Endodermal cell (in vitro differentiated cells): ENCODE measurements around the gene ZFYVE27. TPM values are rescaled to one million over a fixed set of nuclear protein-coding genes. Genes with fewer than 3 reads are reported as not detected.

Experiments
- DNase-seq: peaks from one replicate; pipeline ENCODE4 v3.0.0-alpha.2; 2017
- H3K27ac ChIP-seq: 2 replicates; pipeline ENCODE4 v1.5.1; 2013; ENCODE audit warnings: mild to moderate bottlenecking, low read depth, low read length, moderate library complexity
- H3K27me3 ChIP-seq: 2 replicates; pipeline ENCODE4 v1.6.1; 2013; ENCODE audit warnings: mild to moderate bottlenecking, low read length, moderate library complexity; ENCODE audit not compliant: insufficient read depth, control insufficient read depth, poor library complexity, severe bottlenecking
- H3K36me3 ChIP-seq: 2 replicates; pipeline ENCODE4 v1.7.0; 2013; ENCODE audit warnings: mild to moderate bottlenecking, low read length, moderate library complexity; ENCODE audit not compliant: control insufficient read depth, insufficient read depth
- H3K4me1 ChIP-seq: one replicate; pipeline ENCODE4 v1.7.0; 2013; ENCODE audit warnings: low read length; ENCODE audit not compliant: control insufficient read depth, insufficient read depth
- H3K4me3 ChIP-seq: 2 replicates; pipeline ENCODE4 v1.5.1; 2013; ENCODE audit warnings: mild to moderate bottlenecking, low read length, moderate library complexity
- H3K9ac ChIP-seq: 2 replicates; pipeline ENCODE4 v1.6.1; 2013; ENCODE audit warnings: mild to moderate bottlenecking, low read length, moderate library complexity; ENCODE audit not compliant: poor library complexity, severe bottlenecking; ENCODE audit errors: extremely low read depth
- H3K9me3 ChIP-seq: 2 replicates; pipeline ENCODE4 v1.6.1; 2013; ENCODE audit warnings: mild to moderate bottlenecking, low read length, moderate library complexity; ENCODE audit not compliant: control insufficient read depth
- H3K27ac Mint-ChIP-seq: 2 replicates; pipeline ENCODE4 v1.8.0; 2020; ENCODE audit warnings: mixed read lengths
- H3K27me3 Mint-ChIP-seq: 2 replicates; pipeline ENCODE4 v1.8.0; 2021; ENCODE audit warnings: mild to moderate bottlenecking, mixed read lengths; ENCODE audit not compliant: insufficient read depth
- H3K36me3 Mint-ChIP-seq: 2 replicates; pipeline ENCODE4 v1.8.0; 2020; ENCODE audit warnings: low read depth, mixed read lengths
- H3K4me1 Mint-ChIP-seq: 2 replicates; pipeline ENCODE4 v1.8.0; 2020; ENCODE audit warnings: mixed read lengths
- H3K4me3 Mint-ChIP-seq: 2 replicates; pipeline ENCODE4 v1.8.0; 2020; ENCODE audit warnings: mild to moderate bottlenecking, moderate library complexity, mixed read lengths
- H3K9me3 Mint-ChIP-seq: 2 replicates; pipeline ENCODE4 v1.8.0; 2020; ENCODE audit warnings: mild to moderate bottlenecking, mixed read lengths
- CTCF ChIP-seq: fragments of 200-600 bp; sonication (generic); conservative IDR thresholded peaks from 2 replicates; pipeline ENCODE4 v1.5.0; 2021; ENCODE audit warnings: antibody characterized with exemption, mild to moderate bottlenecking
- WGBS, 2 experiments: methylation state at CpG; one replicate each; pipeline versions ENCODE4 v1.1.5 to v1.1.7; 2013; ENCODE audit warnings: missing lambda C conversion rate in 2 of 2, mixed read lengths in 1 of 2; ENCODE audit not compliant: insufficient coverage in 1 of 2, insufficient read length in 1 of 2; 5-methylcytosine and 5-hydroxymethylcytosine counted together
- long read RNA-seq, 4 experiments: library from polyadenylated mRNA in 2 of 4; library from RNA in 1 of 4; library from capped mRNA in 1 of 4; stranded (forward) in 3 of 4; unstranded in 1 of 4; transcript quantifications; one replicate each; pipeline ENCODE4 v2.0.0, GENCODE V29; 2020 to 2021; ENCODE audit warnings: inconsistent platforms in 1 of 4
- polyA plus RNA-seq, 2 experiments: library from polyadenylated mRNA; stranded (reverse); fragments of 50-300 nt; gene quantifications; one replicate each; pipeline ENCODE4 v1.2.3, GENCODE V29; 2013
- total RNA-seq, 2 donors: library from RNA; stranded (reverse); fragmentation: NEBNext Ultra II Directional in 1 of 2; extraction: Animal tissue kit (Norgen Biotek cat#: 25700) in 1 of 2; gene quantifications; 2 replicates in 1 of 2; 3 replicates in 1 of 2; pipeline ENCODE4 v1.2.1, GENCODE V29; 2021

The ZFYVE27 gene
- 10 to 100 TPM; 33.5 to 36.3 TPM for total RNA-seq
- 22.3 TPM for polyA plus RNA-seq (2013, experiment 1 of 2)
- polyA plus RNA-seq (2013, experiment 2 of 2): 17.6 TPM
- long read RNA-seq, experiment 1, partial matches to known transcripts: 3 of 11 reads
- long read RNA-seq, experiment 1, other reads (novel, unspliced or antisense): 8 of 11 reads
- long read RNA-seq, experiment 2, transcript ZFYVE27-203 (12 exons, 2,997 nt): major isoform, 7 of 69 reads
- long read RNA-seq, experiment 2, partial matches to known transcripts: 9 of 69 reads
- long read RNA-seq, experiment 2, other reads (novel, unspliced or antisense): 48 of 69 reads
- long read RNA-seq, experiment 3, transcript ZFYVE27-203 (12 exons, 2,997 nt): major isoform, 14 of 266 reads
- long read RNA-seq, experiment 3, partial matches to known transcripts: 13 of 266 reads
- long read RNA-seq, experiment 3, other reads (novel, unspliced or antisense): 231 of 266 reads
- long read RNA-seq, experiment 4, partial matches to known transcripts: 0 of 5 reads
- long read RNA-seq, experiment 4, other reads (novel, unspliced or antisense): 5 of 5 reads

GRCh38 chr10:97736902-97737769 is at the start of gene ZFYVE27:
Gene ZFYVE27, plus strand, starts transcription at chr10:97737128. Its CDS starts 1,350 bp downstream, at chr10:97738478.
- H3K27ac Mint-ChIP-seq: peak within 1 kb of the TSS; percentile 95
- H3K36me3 Mint-ChIP-seq: peaks cover 22% of the 10 kb centered on the region
- Histone ChIP-seq H3K27ac (peak within 1 kb of the TSS; percentile 47), H3K4me3 (peak within 1 kb of the TSS; percentile 86), H3K27me3 (peaks cover 19% of the 10 kb centered on the region), H3K4me1 (no peaks in the 10 kb centered on the region), H3K9ac (peak within 1 kb of the TSS; percentile 84), H3K36me3 (peaks cover 24% of the 10 kb centered on the region), H3K9me3 (peaks cover 8% of the 10 kb centered on the region)
- TF ChIP-seq CTCF: no peak
- DNase-seq: peak; percentile 99
- peaks cover 36% of the 10 kb centered on the region for H3K27me3 Mint-ChIP-seq
- peaks cover 12% of the 10 kb centered on the region for H3K9me3 Mint-ChIP-seq
- H3K4me3 Mint-ChIP-seq: peak within 1 kb of the TSS; percentile 73
- H3K4me1 Mint-ChIP-seq: peaks cover 20% of the 10 kb centered on the region
- WGBS, 2 experiments: 0 to 1% methylated on average over 25 to 72 of the region's 72 CpGs

- DNase-seq: no peak
- peak overlapping the region; percentile 56 for H3K9ac ChIP-seq
- Mint-ChIP-seq H3K9me3 (no peaks in the 10 kb centered on the region), H3K4me1 (peaks cover 21% of the 10 kb centered on the region), H3K4me3 (peak overlapping the region; percentile 74), H3K27ac (peak overlapping the region; percentile 97), H3K36me3 (no peaks in the 10 kb centered on the region), H3K27me3 (peaks cover 14% of the 10 kb centered on the region)
- peak overlapping the region; percentile 3 for H3K27ac ChIP-seq
- WGBS, 2 experiments: 86 to 93% methylated on average over 14 of the region's 14 CpGs
- H3K27me3 ChIP-seq: no peaks in the 10 kb centered on the region
- no peak for TF ChIP-seq CTCF
- no peaks in the 10 kb centered on the region for H3K4me1 ChIP-seq
- H3K36me3 ChIP-seq: no peaks in the 10 kb centered on the region
- no peaks in the 10 kb centered on the region for H3K9me3 ChIP-seq
- peak overlapping the region; percentile 72 for H3K4me3 ChIP-seq
Observed at GRCh38 chr10:97687785-97688781, 48.8 kb upstream of the ZFYVE27 start.
